ENCODE data around the gene NCLN.
A peak's percentile ranks its signal among the peaks of the same experiment; 100 is the strongest.
"Not testable (repeated sequence)": the region's sequence is repeated elsewhere in the genome, so short reads cannot be mapped to it uniquely, and the experiment has no call there.

The NCLN gene

GRCh38 chr19:3198901-3199700 is 13.4 kb downstream of the NCLN start:
- no peak for DNase-seq

GRCh38 chr19:3201072-3201700 is 15.5 kb downstream of the NCLN start:
- DNase-seq, result no peak

- DNase-seq, result no peak
These were observed 16.2 kb downstream of the NCLN start for GRCh38 chr19:3201911-3202310.

- no peak for DNase-seq
These were observed 16.6 kb downstream of the NCLN start for GRCh38 chr19:3202346-3202745.

GRCh38 chr19:3202895-3203294 is 17.2 kb downstream of the NCLN start:
- not testable (repeated sequence) for DNase-seq

GRCh38 chr19:3203805-3204645 is 18.3 kb downstream of the NCLN start:
- no peak for DNase-seq

GRCh38 chr19:3204646-3205275 is 19.0 kb downstream of the NCLN start:
- no peak for DNase-seq

- DNase-seq, result no peak
These were observed 20.7 kb downstream of the NCLN start for GRCh38 chr19:3206216-3206953.

GRCh38 chr19:3207461-3208242 is 21.9 kb downstream of the NCLN start:
- no peak for DNase-seq

- DNase-seq, result no peak
These were observed 22.8 kb downstream of the NCLN start for GRCh38 chr19:3208317-3209207.

GRCh38 chr19:3210347-3211017 is 24.8 kb downstream of the NCLN start:
- DNase-seq, result no peak

- DNase-seq, result no peak
These were observed 25.5 kb downstream of the NCLN start for GRCh38 chr19:3211191-3211590.

GRCh38 chr19:3213159-3213558 is 27.4 kb downstream of the NCLN start:
- no peak for DNase-seq

GRCh38 chr19:3216874-3217273 is 31.1 kb downstream of the NCLN start:
- DNase-seq, result no peak

GRCh38 chr19:3220576-3220975 is 34.8 kb downstream of the NCLN start:
- no peak for DNase-seq

GRCh38 chr19:3221576-3221975 is 35.8 kb downstream of the NCLN start:
- not testable (repeated sequence) for DNase-seq

GRCh38 chr19:3222709-3223108 is 37.0 kb downstream of the NCLN start:
- no peak for DNase-seq

GRCh38 chr19:3224346-3225168 is 38.8 kb downstream of the NCLN start, which contains the start of gene CELF5:
Gene CELF5 (plus strand): TSS chr19:3224661. CDS start chr19:3224740, 79 bp downstream.
- DNase-seq, result peak; percentile 31

All from right kidney (tissue), 1 donor.